Measurements from ENCODE around the gene VCX. TPM values are rescaled to one million over a fixed set of nuclear protein-coding genes. Genes with fewer than 3 reads are reported as not detected.

Gene VCX
- total RNA-seq, 1 experiment from 2014 or later: not detected

GRCh38 chrX:7872042-7872441 lies 29.1 kb downstream of the VCX start:
- WGBS (ENCODE audit: extremely low coverage, insufficient read length, low lambda C conversion rate): no CpG with 5 or more reads among the region's 4 CpGs
- TF ChIP-seq CTCF (conservative IDR thresholded peaks at IDR 0.05): no peak

More at GRCh38 chrX:7872042-7872441, 29.1 kb downstream of the VCX start:
- H3K23me2 ChIP-seq (ENCODE audit: insufficient read length, low read depth, low read length, poor library complexity, severe bottlenecking): no peaks in the 10 kb centered on the region
- no peaks in the 10 kb centered on the region for H4K20me1 ChIP-seq (ENCODE audit: control insufficient read depth, insufficient read depth, insufficient read length)
- H2AK5ac ChIP-seq (ENCODE audit: insufficient read length, low read length): no peak overlapping the region
- H3K4ac ChIP-seq (ENCODE audit: low read depth, low read length): no peak overlapping the region
- H3K79me2 ChIP-seq (ENCODE audit: insufficient read depth, low read length): no peaks in the 10 kb centered on the region
- H2BK5ac ChIP-seq (ENCODE audit: insufficient read length, low read length): no peak overlapping the region
- H3K27ac Mint-ChIP-seq: no peak overlapping the region
- no peak overlapping the region for H3K14ac ChIP-seq (ENCODE audit: insufficient read depth, low read length)
- no peak overlapping the region for H2BK12ac ChIP-seq (ENCODE audit: insufficient read length, low read depth, low read length)
- H3K9ac ChIP-seq (ENCODE audit: extremely low read depth, insufficient read length, low read length): no peak overlapping the region
- H3K27me3 ChIP-seq (ENCODE audit: insufficient read depth, low read length): no peaks in the 10 kb centered on the region
- H4K5ac ChIP-seq (ENCODE audit: insufficient read length, low read depth, low read length): no peak overlapping the region
- H2BK20ac ChIP-seq (ENCODE audit: low read depth, low read length, poor library complexity, severe bottlenecking): no peak overlapping the region
- H3T11ph ChIP-seq (ENCODE audit: low read length): no peak overlapping the region
- H3K36me3 Mint-ChIP-seq (ENCODE audit: insufficient read depth in 1 of 3, low read depth in 3 of 3): no peaks in the 10 kb centered on the region
- H3K4me1 ChIP-seq (ENCODE audit: insufficient read depth, low read length): no peaks in the 10 kb centered on the region
- no peak overlapping the region for H2BK120ac ChIP-seq (ENCODE audit: low read depth, low read length, poor library complexity, severe bottlenecking)
- no peak overlapping the region for H3K4me2 ChIP-seq (ENCODE audit: insufficient read depth, insufficient read length, low read length)
- H3K56ac ChIP-seq (ENCODE audit: insufficient read length, low read depth, low read length): no peak overlapping the region
- no peak overlapping the region for H3K18ac ChIP-seq (ENCODE audit: insufficient read length, low read depth, low read length)
- no peak for DNase-seq
- H3K9me3 Mint-ChIP-seq: 0 out of 5 replicates have a peak, but pooled peaks cover 0 to 3% of the 10 kb centered on the region in 2 experiments
- H4K8ac ChIP-seq (replicated peaks; ENCODE audit: insufficient read length, low read depth, low read length): no peak overlapping the region
- no peaks in the 10 kb centered on the region for H3K9me3 ChIP-seq (ENCODE audit: control insufficient read depth, low read depth, low read length)
- no peak overlapping the region for H3K23ac ChIP-seq (ENCODE audit: insufficient read length, low read depth, low read length)
- H2AFZ ChIP-seq (ENCODE audit: low read length): no peak overlapping the region
- peaks cover 6 to 9% of the 10 kb centered on the region in 2 experiments for H3K4me1 Mint-ChIP-seq
- H3K27ac ChIP-seq (ENCODE audit: insufficient read length, low read depth, low read length): no peak overlapping the region
- H3K79me1 ChIP-seq (ENCODE audit: insufficient read depth, low read depth, low read length, poor library complexity, severe bottlenecking): no peaks in the 10 kb centered on the region
- no peaks in the 10 kb centered on the region; the same call in 1 of the 2 replicates for H3K27me3 Mint-ChIP-seq (ENCODE audit: low read depth)
- H3K4me3 Mint-ChIP-seq: no peak overlapping the region
- H4K91ac ChIP-seq (ENCODE audit: insufficient read length, low read depth, low read length): no peak overlapping the region
- no peak overlapping the region for H2BK15ac ChIP-seq (ENCODE audit: low read depth, low read length)
